Measurements from ENCODE around the gene TBC1D1. TPM values are rescaled to one million over a fixed set of nuclear protein-coding genes. Genes with fewer than 3 reads are reported as not detected.

TBC1D1 gene
- polyA plus RNA-seq, 3 donors: 23.3 to 70.0 (median 31.5) TPM

GRCh38 chr4:38184404-38184803, 293.5 kb downstream of the TBC1D1 start:
- Histone ChIP-seq H3K36me3 (replicated peaks in 1 of 2; ENCODE audit: control insufficient read depth in 1 of 2, insufficient read depth in 2 of 2, low read length in 2 of 2) (no peaks in the 10 kb centered on the region), H3K4me2 (replicated peaks; ENCODE audit: extremely low read depth, low read length, poor library complexity, severe bottlenecking) (no peak overlapping the region), H3K4me1 (ENCODE audit: control insufficient read depth in 1 of 2, insufficient read depth in 2 of 2, low read length in 2 of 2) (no peaks in the 10 kb centered on the region), H3K79me2 (ENCODE audit: insufficient read depth, low read length) (no peaks in the 10 kb centered on the region), H3K9ac (ENCODE audit: insufficient read depth, low read length, poor library complexity, severe bottlenecking) (no peak overlapping the region), H2AFZ (ENCODE audit: insufficient read depth, low read depth, low read length, poor library complexity, severe bottlenecking) (no peak overlapping the region), H3K4me3 (replicated peaks in 1 of 3; ENCODE audit: low read depth in 2 of 3, low read length in 3 of 3) (no peak overlapping the region), H3K27me3 (ENCODE audit: control insufficient read depth in 2 of 2, insufficient read depth in 2 of 2, low read length in 2 of 2) (no peaks in the 10 kb centered on the region), H3K9me3 (replicated peaks in 1 of 2; ENCODE audit: control insufficient read depth in 1 of 2, insufficient read depth in 1 of 2, low read length in 2 of 2) (no peaks in the 10 kb centered on the region), H4K20me1 (ENCODE audit: insufficient read depth, low read length) (no peaks in the 10 kb centered on the region), H3K27ac (ENCODE audit: low read depth in 1 of 2, low read length in 2 of 2) (no peak overlapping the region)
- peak; percentile 22 for TF ChIP-seq CTCF (IDR thresholded peaks at IDR 0.05)
- Mint-ChIP-seq H3K36me3 (no peaks in the 10 kb centered on the region), H3K4me1 (peaks cover 2% of the 10 kb centered on the region), H3K27ac (no peak overlapping the region), H3K27me3 (ENCODE audit: low read depth in 3 of 3) (peaks cover 0 to 2% (median 0%) of the 10 kb centered on the region in 3 donors), H3K4me3 (no peak overlapping the region), H3K9me3 (peaks cover 0 to 9% (median 6%) of the 10 kb centered on the region in 7 donors)
- intact Hi-C loops (cut with micrococcal nuclease): loop anchor here (5.0 to 10.0 kb wide), 2 partner anchors 130 to 548 kb away; no protein-coding TSS in a partner anchor
- no peak for DNase-seq
- WGBS (ENCODE audit: insufficient coverage): 17% methylated on average over 1 of the region's 8 CpGs

- Histone ChIP-seq H3K9me3 (replicated peaks in 1 of 2; ENCODE audit: control insufficient read depth in 1 of 2, insufficient read depth in 1 of 2, low read length in 2 of 2) (no peaks in the 10 kb centered on the region), H3K4me2 (replicated peaks; ENCODE audit: extremely low read depth, low read length, poor library complexity, severe bottlenecking) (no peak overlapping the region), H3K4me3 (replicated peaks in 1 of 3; ENCODE audit: low read depth in 2 of 3, low read length in 3 of 3) (no peak overlapping the region), H3K9ac (ENCODE audit: insufficient read depth, low read length, poor library complexity, severe bottlenecking) (no peak overlapping the region), H2AFZ (ENCODE audit: insufficient read depth, low read depth, low read length, poor library complexity, severe bottlenecking) (no peak overlapping the region), H3K4me1 (ENCODE audit: control insufficient read depth in 1 of 2, insufficient read depth in 2 of 2, low read length in 2 of 2) (peaks cover 3 to 5% of the 10 kb centered on the region in 2 donors), H3K27me3 (ENCODE audit: control insufficient read depth in 2 of 2, insufficient read depth in 2 of 2, low read length in 2 of 2) (no peaks in the 10 kb centered on the region), H3K36me3 (replicated peaks in 1 of 2; ENCODE audit: control insufficient read depth in 1 of 2, insufficient read depth in 2 of 2, low read length in 2 of 2) (no peaks in the 10 kb centered on the region), H3K27ac (ENCODE audit: low read depth in 1 of 2, low read length in 2 of 2) (no peak overlapping the region), H3K79me2 (ENCODE audit: insufficient read depth, low read length) (no peaks in the 10 kb centered on the region), H4K20me1 (ENCODE audit: insufficient read depth, low read length) (no peaks in the 10 kb centered on the region)
- 80% methylated on average over 1 of the region's 5 CpGs for WGBS (ENCODE audit: insufficient coverage)
- DNase-seq: no peak
- no peak overlapping the region for H3K27ac Mint-ChIP-seq
- no peak for TF ChIP-seq CTCF (IDR thresholded peaks at IDR 0.05)
- H3K36me3 Mint-ChIP-seq: no peaks in the 10 kb centered on the region
- intact Hi-C loops (cut with micrococcal nuclease): loop anchor here (10.0 kb wide), 1 partner anchor 129 kb away; no protein-coding TSS in a partner anchor
- H3K4me1 Mint-ChIP-seq: peaks cover 3% of the 10 kb centered on the region
- H3K4me3 Mint-ChIP-seq: no peak overlapping the region
- H3K9me3 Mint-ChIP-seq: peaks cover 0 to 9% (median 6%) of the 10 kb centered on the region in 7 donors
- peaks cover 0 to 2% (median 0%) of the 10 kb centered on the region in 3 donors for H3K27me3 Mint-ChIP-seq (ENCODE audit: low read depth in 3 of 3)
Observed at GRCh38 chr4:38185406-38186144, 294.7 kb downstream of the TBC1D1 start.

Measured in CD14-positive monocyte (primary cell).